ENCODE results near the gene INHBE.
A peak's percentile ranks its signal among the peaks of the same experiment; 100 is the strongest.

GRCh38 chr12:57430931-57431566 is 24.1 kb upstream of the INHBE start, which contains the start of gene R3HDM2:
- TF ChIP-seq, protein P1, sequence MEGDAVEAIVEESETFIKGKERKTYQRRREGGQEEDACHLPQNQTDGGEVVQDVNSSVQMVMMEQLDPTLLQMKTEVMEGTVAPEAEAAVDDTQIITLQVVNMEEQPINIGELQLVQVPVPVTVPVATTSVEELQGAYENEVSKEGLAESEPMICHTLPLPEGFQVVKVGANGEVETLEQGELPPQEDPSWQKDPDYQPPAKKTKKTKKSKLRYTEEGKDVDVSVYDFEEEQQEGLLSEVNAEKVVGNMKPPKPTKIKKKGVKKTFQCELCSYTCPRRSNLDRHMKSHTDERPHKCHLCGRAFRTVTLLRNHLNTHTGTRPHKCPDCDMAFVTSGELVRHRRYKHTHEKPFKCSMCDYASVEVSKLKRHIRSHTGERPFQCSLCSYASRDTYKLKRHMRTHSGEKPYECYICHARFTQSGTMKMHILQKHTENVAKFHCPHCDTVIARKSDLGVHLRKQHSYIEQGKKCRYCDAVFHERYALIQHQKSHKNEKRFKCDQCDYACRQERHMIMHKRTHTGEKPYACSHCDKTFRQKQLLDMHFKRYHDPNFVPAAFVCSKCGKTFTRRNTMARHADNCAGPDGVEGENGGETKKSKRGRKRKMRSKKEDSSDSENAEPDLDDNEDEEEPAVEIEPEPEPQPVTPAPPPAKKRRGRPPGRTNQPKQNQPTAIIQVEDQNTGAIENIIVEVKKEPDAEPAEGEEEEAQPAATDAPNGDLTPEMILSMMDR (IDR thresholded peaks at IDR 0.05): peak in 1 of 4 experiments; percentile 34
- TF ChIP-seq POLR2A (IDR thresholded peaks at IDR 0.05): peak; percentile 91 to 94

Measured in uterus (tissue), 2 donors.